ENCODE data around the gene GRB10.

DNA sequence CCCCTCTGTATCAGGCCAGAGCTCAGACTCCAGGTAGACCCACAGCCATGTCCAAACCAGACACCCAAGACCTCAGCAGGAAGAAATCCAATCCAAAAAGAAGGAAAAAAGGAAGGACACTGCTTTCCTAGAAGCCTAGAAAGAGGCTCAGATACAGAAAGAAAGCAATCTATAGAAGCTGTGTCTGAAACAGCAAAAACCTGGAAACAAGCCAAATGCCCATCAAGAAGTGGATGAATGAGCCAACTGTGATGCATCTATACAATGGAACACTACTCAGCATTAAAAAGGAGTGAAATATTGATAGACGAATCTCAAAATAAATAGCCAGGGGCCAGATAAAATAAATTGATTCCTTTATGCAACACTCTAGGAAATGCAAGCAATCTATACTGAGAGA, 31.6 kb downstream of the GRB10 start:
- TF ChIP-seq EZH2 (IDR thresholded peaks at IDR 0.05; ENCODE audit: borderline replicate concordance, insufficient read depth, low read length, poor library complexity, severe bottlenecking) (no peak), CTCF (IDR thresholded peaks at IDR 0.05; ENCODE audit: poor library complexity, severe bottlenecking) (no peak)
